NT2/D1 (cell line): ENCODE measurements around the gene GALM.

ENCODE experiments used
- YY1 ChIP-seq: IDR thresholded peaks from 2 replicates; pipeline ENCODE4 v1.6.1; 2011; ENCODE audit not compliant: insufficient read length, insufficient read depth
- ZNF274 ChIP-seq: IDR thresholded peaks from 2 replicates; pipeline ENCODE4 v1.6.1; 2011; ENCODE audit warnings: mild to moderate bottlenecking, low read depth, low read length

DNA sequence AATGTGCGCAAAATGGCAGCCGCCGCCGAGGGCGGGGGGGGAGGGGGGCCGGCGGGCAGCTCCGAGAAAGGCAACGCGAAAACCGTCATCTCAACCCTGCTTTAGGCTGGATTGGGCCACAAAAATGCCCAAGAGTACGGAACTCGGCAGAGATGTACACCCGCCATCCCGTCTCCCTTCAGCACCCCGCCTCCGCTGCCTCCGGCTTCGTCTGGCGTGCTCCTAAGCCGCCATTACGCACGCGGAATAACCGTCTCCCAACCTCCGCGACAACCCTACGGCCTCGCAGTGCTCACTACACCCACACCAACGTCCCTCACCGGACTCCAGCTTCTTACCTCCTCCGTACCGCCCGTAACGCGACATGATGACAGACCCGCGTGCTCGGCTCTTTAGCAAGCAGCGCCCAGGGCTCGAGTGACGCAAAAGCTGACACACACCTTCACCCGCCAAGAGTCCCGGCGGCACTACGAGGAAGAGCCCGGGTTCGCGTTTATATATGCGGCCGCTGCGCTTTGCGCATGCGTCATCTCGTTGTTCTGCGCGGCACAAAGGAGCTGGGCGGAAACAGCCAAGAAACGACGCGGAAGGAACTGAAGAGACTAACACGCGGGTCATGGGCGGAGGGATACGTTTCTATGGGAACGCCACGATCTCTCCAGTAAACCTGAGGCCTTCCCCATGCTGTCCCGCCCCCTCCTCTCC lies 85.1 kb downstream of the GALM start, which contains the start of gene SRSF7:
- no peak for TF ChIP-seq ZNF274
- peak; percentile 46 for TF ChIP-seq YY1
